Measurements from ENCODE around the gene ITPRIP. TPM values are rescaled to one million over a fixed set of nuclear protein-coding genes. Genes with fewer than 3 reads are reported as not detected.

The ITPRIP gene
- total RNA-seq, 1 experiment from 2014 or later: 12.0 TPM

DNA sequence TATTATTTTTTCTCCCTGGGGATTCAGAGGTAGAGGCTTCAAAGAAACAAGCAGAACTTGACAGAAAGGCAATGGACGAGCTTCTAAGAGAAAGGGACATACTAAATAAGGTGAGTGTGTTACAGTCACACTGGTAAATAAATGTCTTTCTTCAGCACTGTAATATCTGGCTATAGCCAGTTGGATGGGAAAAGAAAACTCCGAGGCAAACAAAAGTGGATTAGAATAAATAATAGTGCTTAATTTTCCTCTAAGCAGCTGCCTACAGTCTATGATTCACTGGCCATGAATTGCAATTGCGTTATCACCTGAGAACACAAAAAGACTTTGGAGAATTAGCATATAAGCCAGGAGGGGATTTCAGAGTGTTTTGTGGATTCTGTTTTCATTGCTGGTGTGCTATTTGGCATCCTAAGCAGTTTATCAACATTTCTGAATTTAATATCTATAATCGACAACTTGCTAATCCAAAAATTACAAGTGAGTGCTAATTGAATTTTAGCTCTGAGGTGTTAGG lies 38.6 kb upstream of the ITPRIP start:
- BruUV-seq (replicated peaks): no TSS peak
- H2AFZ ChIP-seq (ENCODE audit: low read depth, low read length, poor library complexity, severe bottlenecking): no peak overlapping the region
- ChIA-PET RAD21 (ENCODE audit: low non-redundant PET in 1 of 2, low total read pairs in 2 of 2, uncharacterized antibody in 2 of 2, unreplicated experiment in 2 of 2) (no interaction called here), CTCF (interaction anchor here (1.4 kb wide), 1 partner anchor 246 kb away, joined by 4 read pairs; no protein-coding TSS in a partner anchor), POLR2A (no interaction called here)
- no peak for ATAC-seq
- H3K4me2 ChIP-seq (ENCODE audit: low read length): no peak overlapping the region
- H3K9me2 ChIP-seq (ENCODE audit: insufficient read depth): no peaks in the 10 kb centered on the region
- no peak overlapping the region for H3K9ac ChIP-seq (ENCODE audit: low read length)
- no peaks in the 10 kb centered on the region for H3K4me1 ChIP-seq (ENCODE audit: control insufficient read depth in 1 of 2, insufficient read depth in 2 of 2, low read length in 2 of 2)
- intact Hi-C loops (cut with micrococcal nuclease): no loop called here
- H3K27me3 ChIP-seq (ENCODE audit: insufficient read depth, low read length): peaks cover 83% of the 10 kb centered on the region
- DNase-seq (ENCODE audit: low read depth, low spot score): no peak
- TF ChIP-seq ZNF274 (IDR thresholded peaks at IDR 0.05; ENCODE audit: low read depth, low read length) (no peak), EZH2 (IDR thresholded peaks at IDR 0.05) (no peak)
- H3K4me3 ChIP-seq (replicated peaks in 1 of 2; ENCODE audit: low read depth in 1 of 2, low read length in 2 of 2): no peak overlapping the region
- no peaks in the 10 kb centered on the region for H3K79me2 ChIP-seq (ENCODE audit: insufficient read depth, low read length)
- H4K20me1 ChIP-seq (ENCODE audit: insufficient read depth): no peaks in the 10 kb centered on the region
- H3K27ac ChIP-seq (ENCODE audit: low read depth, low read length): no peak overlapping the region
- no peaks in the 10 kb centered on the region for H3K9me3 ChIP-seq (ENCODE audit: control insufficient read depth in 1 of 2, insufficient read depth in 1 of 2, low read depth in 1 of 2, low read length in 2 of 2)
- H3K36me3 ChIP-seq (ENCODE audit: control insufficient read depth in 1 of 2, insufficient read depth in 2 of 2, low read length in 2 of 2): no peaks in the 10 kb centered on the region

GRCh38 chr10:104374591-104374990 lies 36.3 kb upstream of the ITPRIP start:
- H3K9me2 ChIP-seq (ENCODE audit: insufficient read depth): no peaks in the 10 kb centered on the region
- no peak overlapping the region for H3K9ac ChIP-seq (ENCODE audit: low read length)
- RAD21 ChIA-PET (ENCODE audit: low non-redundant PET in 1 of 2, low total read pairs in 2 of 2, uncharacterized antibody in 2 of 2, unreplicated experiment in 2 of 2): no interaction called here
- H3K4me1 ChIP-seq (ENCODE audit: control insufficient read depth in 1 of 2, insufficient read depth in 2 of 2, low read length in 2 of 2): no peaks in the 10 kb centered on the region
- no peak overlapping the region for H3K27ac ChIP-seq (ENCODE audit: low read depth, low read length)
- intact Hi-C loops (cut with micrococcal nuclease): no loop called here
- H3K79me2 ChIP-seq (ENCODE audit: insufficient read depth, low read length): no peaks in the 10 kb centered on the region
- CTCF ChIA-PET: interaction anchor here (1.2 kb wide), 1 partner anchor 248 kb away, joined by 3 read pairs; no protein-coding TSS in a partner anchor
- TF ChIP-seq EZH2phosphoT487 (IDR thresholded peaks at IDR 0.05; ENCODE audit: borderline replicate concordance) (no peak), CEBPB (IDR thresholded peaks at IDR 0.05; ENCODE audit: low read depth) (no peak), POLR2A (IDR thresholded peaks at IDR 0.05; ENCODE audit: borderline replicate concordance, extremely low read depth, insufficient read depth, insufficient read length) (no peak)
- TF ChIP-seq, protein P1, sequence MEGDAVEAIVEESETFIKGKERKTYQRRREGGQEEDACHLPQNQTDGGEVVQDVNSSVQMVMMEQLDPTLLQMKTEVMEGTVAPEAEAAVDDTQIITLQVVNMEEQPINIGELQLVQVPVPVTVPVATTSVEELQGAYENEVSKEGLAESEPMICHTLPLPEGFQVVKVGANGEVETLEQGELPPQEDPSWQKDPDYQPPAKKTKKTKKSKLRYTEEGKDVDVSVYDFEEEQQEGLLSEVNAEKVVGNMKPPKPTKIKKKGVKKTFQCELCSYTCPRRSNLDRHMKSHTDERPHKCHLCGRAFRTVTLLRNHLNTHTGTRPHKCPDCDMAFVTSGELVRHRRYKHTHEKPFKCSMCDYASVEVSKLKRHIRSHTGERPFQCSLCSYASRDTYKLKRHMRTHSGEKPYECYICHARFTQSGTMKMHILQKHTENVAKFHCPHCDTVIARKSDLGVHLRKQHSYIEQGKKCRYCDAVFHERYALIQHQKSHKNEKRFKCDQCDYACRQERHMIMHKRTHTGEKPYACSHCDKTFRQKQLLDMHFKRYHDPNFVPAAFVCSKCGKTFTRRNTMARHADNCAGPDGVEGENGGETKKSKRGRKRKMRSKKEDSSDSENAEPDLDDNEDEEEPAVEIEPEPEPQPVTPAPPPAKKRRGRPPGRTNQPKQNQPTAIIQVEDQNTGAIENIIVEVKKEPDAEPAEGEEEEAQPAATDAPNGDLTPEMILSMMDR (IDR thresholded peaks at IDR 0.05 in 2 of 3, conservative IDR thresholded peaks at IDR 0.05 in 1 of 3; ENCODE audit: borderline replicate concordance in 1 of 3, insufficient read depth in 1 of 3, low read depth in 2 of 3, low read length in 2 of 3): no peak
- no peak overlapping the region for H2AFZ ChIP-seq (ENCODE audit: low read depth, low read length, poor library complexity, severe bottlenecking)
- no peak overlapping the region for H3K4me2 ChIP-seq (ENCODE audit: low read length)
- ATAC-seq: no peak
- H3K27me3 ChIP-seq (ENCODE audit: insufficient read depth, low read length): peaks cover 62% of the 10 kb centered on the region
- H3K36me3 ChIP-seq (ENCODE audit: control insufficient read depth in 1 of 2, insufficient read depth in 2 of 2, low read length in 2 of 2): no peaks in the 10 kb centered on the region
- 0 out of 4 replicates have a peak, but pooled peaks cover 0 to 4% of the 10 kb centered on the region in 2 experiments for H3K9me3 ChIP-seq (ENCODE audit: control insufficient read depth in 1 of 2, insufficient read depth in 1 of 2, low read depth in 1 of 2, low read length in 2 of 2)
- H4K20me1 ChIP-seq (ENCODE audit: insufficient read depth): no peaks in the 10 kb centered on the region
- no TSS peak for BruUV-seq (replicated peaks)
- no peak for DNase-seq (ENCODE audit: low read depth, low spot score)
- POLR2A ChIA-PET: no interaction called here
- H3K4me3 ChIP-seq (replicated peaks in 1 of 2; ENCODE audit: low read depth in 1 of 2, low read length in 2 of 2): no peak overlapping the region

All from HCT116 (cell line).